ENCODE results near the gene CKAP2.

Gene CKAP2

GRCh38 chr13:52432456-52432855, 22.8 kb upstream of the CKAP2 start:
- H3K9me3 ChIP-seq (ENCODE audit: severe bottlenecking): no peaks in the 10 kb centered on the region
- H3K36me3 ChIP-seq: peaks cover 4% of the 10 kb centered on the region
- no peak overlapping the region for H3K4me3 ChIP-seq (ENCODE audit: low read depth, low read length)
- no peak overlapping the region for H3K27ac ChIP-seq
- H3K27me3 ChIP-seq (ENCODE audit: insufficient read depth, low read depth, severe bottlenecking): no peaks in the 10 kb centered on the region
- DNase-seq: no peak
- TF ChIP-seq, protein P1, sequence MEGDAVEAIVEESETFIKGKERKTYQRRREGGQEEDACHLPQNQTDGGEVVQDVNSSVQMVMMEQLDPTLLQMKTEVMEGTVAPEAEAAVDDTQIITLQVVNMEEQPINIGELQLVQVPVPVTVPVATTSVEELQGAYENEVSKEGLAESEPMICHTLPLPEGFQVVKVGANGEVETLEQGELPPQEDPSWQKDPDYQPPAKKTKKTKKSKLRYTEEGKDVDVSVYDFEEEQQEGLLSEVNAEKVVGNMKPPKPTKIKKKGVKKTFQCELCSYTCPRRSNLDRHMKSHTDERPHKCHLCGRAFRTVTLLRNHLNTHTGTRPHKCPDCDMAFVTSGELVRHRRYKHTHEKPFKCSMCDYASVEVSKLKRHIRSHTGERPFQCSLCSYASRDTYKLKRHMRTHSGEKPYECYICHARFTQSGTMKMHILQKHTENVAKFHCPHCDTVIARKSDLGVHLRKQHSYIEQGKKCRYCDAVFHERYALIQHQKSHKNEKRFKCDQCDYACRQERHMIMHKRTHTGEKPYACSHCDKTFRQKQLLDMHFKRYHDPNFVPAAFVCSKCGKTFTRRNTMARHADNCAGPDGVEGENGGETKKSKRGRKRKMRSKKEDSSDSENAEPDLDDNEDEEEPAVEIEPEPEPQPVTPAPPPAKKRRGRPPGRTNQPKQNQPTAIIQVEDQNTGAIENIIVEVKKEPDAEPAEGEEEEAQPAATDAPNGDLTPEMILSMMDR (IDR thresholded peaks at IDR 0.05; ENCODE audit: low read depth, low read length): no peak

DNA sequence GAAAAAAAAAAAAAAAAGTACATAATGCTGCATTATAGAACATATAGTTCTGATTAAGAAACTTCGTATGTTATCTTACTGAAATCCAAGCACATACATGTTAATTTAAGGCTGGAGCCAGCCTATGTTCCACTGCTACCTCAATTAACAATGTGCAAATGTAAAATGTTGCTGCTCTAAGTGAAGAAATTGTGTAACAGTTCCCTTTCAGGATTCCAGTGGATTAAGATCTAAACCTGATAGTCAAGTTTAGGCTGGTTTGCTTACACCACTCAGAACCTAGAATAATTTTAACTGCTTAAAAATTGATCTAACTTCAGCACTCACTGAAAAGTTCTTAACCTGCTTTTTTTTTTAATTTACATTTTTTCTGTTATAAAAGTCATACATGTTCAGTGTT, 9.0 kb upstream of the CKAP2 start:
- Histone ChIP-seq H3K9me3 (ENCODE audit: severe bottlenecking) (no peaks in the 10 kb centered on the region), H3K36me3 (no peaks in the 10 kb centered on the region; the same call in 1 of the 2 replicates), H3K27me3 (ENCODE audit: insufficient read depth, low read depth, severe bottlenecking) (no peaks in the 10 kb centered on the region), H3K4me3 (ENCODE audit: low read depth, low read length) (no peak overlapping the region), H3K27ac (no peak overlapping the region)
- TF ChIP-seq, protein P1 (IDR thresholded peaks at IDR 0.05; ENCODE audit: low read depth, low read length): no peak
- no peak for DNase-seq

DNA sequence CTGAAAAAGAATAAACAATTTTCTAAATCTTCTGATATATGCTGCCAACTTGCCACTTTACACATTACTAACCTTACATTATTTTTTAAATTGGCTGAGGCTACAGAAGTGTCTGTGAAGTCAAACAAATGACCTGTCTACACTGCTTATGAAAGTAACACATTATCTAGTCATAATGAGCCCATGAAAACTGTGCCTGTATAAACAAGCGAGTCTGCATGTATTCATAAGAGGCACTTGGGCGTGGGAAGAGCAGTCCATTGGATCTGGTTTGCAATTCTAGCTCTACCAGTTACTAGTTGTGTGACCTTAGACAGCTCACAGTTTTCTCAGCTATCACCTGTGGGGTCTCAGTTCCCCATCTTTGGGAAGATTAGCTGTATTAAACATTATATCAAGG, 7.9 kb upstream of the CKAP2 start:
- DNase-seq: no peak
- no peak overlapping the region for H3K27ac ChIP-seq
- H3K9me3 ChIP-seq (ENCODE audit: severe bottlenecking): no peaks in the 10 kb centered on the region
- TF ChIP-seq, protein P1 (IDR thresholded peaks at IDR 0.05; ENCODE audit: low read depth, low read length): no peak
- H3K4me3 ChIP-seq (ENCODE audit: low read depth, low read length): no peak overlapping the region
- no peaks in the 10 kb centered on the region for H3K36me3 ChIP-seq
- no peaks in the 10 kb centered on the region for H3K27me3 ChIP-seq (ENCODE audit: insufficient read depth, low read depth, severe bottlenecking)

GRCh38 chr13:52447815-52448552, 7.3 kb upstream of the CKAP2 start:
- no peak overlapping the region for H3K4me3 ChIP-seq (ENCODE audit: low read depth, low read length)

DNA sequence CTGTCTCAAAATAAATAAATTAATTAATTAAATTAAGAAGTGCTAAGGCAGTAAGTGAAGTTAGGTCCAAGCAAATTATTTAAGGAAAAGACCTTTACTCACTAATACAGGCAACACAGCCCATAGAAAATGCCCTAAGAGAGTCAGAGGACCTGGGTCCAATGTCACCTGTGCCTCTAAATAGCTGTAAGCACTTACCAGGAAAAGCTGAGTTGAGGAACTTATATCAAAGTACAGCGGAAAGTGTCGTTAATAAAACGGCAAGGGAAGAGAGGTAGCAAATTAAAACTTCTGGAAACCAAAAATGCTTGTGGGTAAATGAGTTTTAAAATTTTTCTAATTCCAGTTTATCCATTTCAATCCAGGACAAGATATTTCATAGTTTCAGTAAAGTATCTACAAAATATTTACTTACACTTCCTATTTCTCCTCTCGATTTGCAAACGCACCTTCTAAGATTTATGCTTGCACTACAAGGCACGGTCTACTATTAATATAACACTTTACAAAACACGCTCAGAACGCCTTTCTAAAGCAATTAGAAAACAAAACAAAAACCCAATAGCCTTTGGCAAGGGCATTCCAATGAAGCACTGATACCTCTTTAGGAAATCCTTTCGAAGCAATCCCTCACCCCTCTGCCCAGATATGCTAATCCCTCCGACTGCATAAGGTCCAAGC, 5.8 kb upstream of the CKAP2 start:
- Histone ChIP-seq H3K36me3 (no peaks in the 10 kb centered on the region), H3K9me3 (ENCODE audit: severe bottlenecking) (no peaks in the 10 kb centered on the region), H3K27me3 (ENCODE audit: insufficient read depth, low read depth, severe bottlenecking) (no peaks in the 10 kb centered on the region), H3K4me3 (ENCODE audit: low read depth, low read length) (peak overlapping the region; percentile 71), H3K27ac (peak overlapping the region; percentile 85)
- DNase-seq: no peak
- TF ChIP-seq, protein P1 (IDR thresholded peaks at IDR 0.05; ENCODE audit: low read depth, low read length): no peak

More at GRCh38 chr13:52447815-52448552, 7.3 kb upstream of the CKAP2 start:
- Histone ChIP-seq H3K36me3 (no peaks in the 10 kb centered on the region), H3K9me3 (ENCODE audit: severe bottlenecking) (no peaks in the 10 kb centered on the region), H3K27ac (no peak overlapping the region), H3K27me3 (ENCODE audit: insufficient read depth, low read depth, severe bottlenecking) (no peaks in the 10 kb centered on the region)
- no peak for DNase-seq
- TF ChIP-seq, protein P1 (IDR thresholded peaks at IDR 0.05; ENCODE audit: low read depth, low read length): no peak
